Keratinocyte (primary cell): ENCODE measurements around the gene VPS13C. TPM values are rescaled to one million over a fixed set of nuclear protein-coding genes. Genes with fewer than 3 reads are reported as not detected.

Experiments used
- DNase-seq: peaks from one replicate; pipeline ENCODE4 v3.0.0-alpha.2; 2011; ENCODE audit warnings: low read depth, missing footprints, low spot score
- FAIRE-seq: peaks from 2 replicates; lab custom pipeline; 2011; peaks lifted over from hg19 to GRCh38; lab: Jason Lieb, UNC
- H2AFZ ChIP-seq: 2 replicates; pipeline ENCODE4 v1.6.0; 2012; ENCODE audit warnings: low read length, control low read depth, inconsistent platforms; ENCODE audit not compliant: control insufficient read depth
- H3K27ac ChIP-seq: 2 replicates; pipeline ENCODE4 v1.5.1; 2011; ENCODE audit warnings: low read length; ENCODE audit not compliant: control insufficient read depth, insufficient read depth
- H3K27me3 ChIP-seq: 3 replicates; pipeline ENCODE4 v1.6.0; 2011; ENCODE audit warnings: low read length; ENCODE audit not compliant: control insufficient read depth, insufficient read depth; ENCODE audit errors: extremely low read depth
- H3K36me3 ChIP-seq, 2 experiments: 2 replicates in 1 of 2; 3 replicates in 1 of 2; pipeline ENCODE4 v1.5.1; 2011; ENCODE audit warnings: low read length in 2 of 2, mild to moderate bottlenecking in 1 of 2; ENCODE audit not compliant: control insufficient read depth in 2 of 2, insufficient read depth in 2 of 2; ENCODE audit errors: extremely low read depth in 1 of 2
- H3K4me1 ChIP-seq: 3 replicates; pipeline ENCODE4 v1.5.1; 2011; ENCODE audit warnings: low read length; ENCODE audit not compliant: control insufficient read depth, insufficient read depth; ENCODE audit errors: extremely low read depth
- H3K4me2 ChIP-seq: 3 replicates; pipeline ENCODE4 v1.6.0; 2011; ENCODE audit warnings: low read depth, low read length; ENCODE audit not compliant: control insufficient read depth, insufficient read depth; ENCODE audit errors: extremely low read depth
- H3K4me3 ChIP-seq, 3 experiments: fragments of 200-600 bp in 1 of 3; sonication (generic) in 1 of 3; 2 replicates in 2 of 3; 3 replicates in 1 of 3; pipeline ENCODE4 v1.5.1; 2011 to 2016; ENCODE audit warnings: low read length in 3 of 3, mild to moderate bottlenecking in 3 of 3, control low read depth in 2 of 3, inconsistent platforms in 1 of 3, low read depth in 1 of 3, mixed read lengths in 1 of 3, mixed run types in 1 of 3, moderate library complexity in 1 of 3; ENCODE audit not compliant: control insufficient read depth in 2 of 3, insufficient read depth in 2 of 3; ENCODE audit errors: extremely low read depth in 1 of 3
- H3K79me2 ChIP-seq: 2 replicates; pipeline ENCODE4 v1.6.0; 2012; ENCODE audit warnings: low read length; ENCODE audit not compliant: control insufficient read depth, insufficient read depth
- H3K9ac ChIP-seq: 3 replicates; pipeline ENCODE4 v1.6.0; 2011; ENCODE audit warnings: low read length; ENCODE audit not compliant: control insufficient read depth, insufficient read depth; ENCODE audit errors: extremely low read depth
- H3K9me1 ChIP-seq: 3 replicates; pipeline ENCODE4 v1.6.0; 2011; ENCODE audit warnings: low read length; ENCODE audit not compliant: control insufficient read depth, insufficient read depth; ENCODE audit errors: extremely low read depth
- H3K9me3 ChIP-seq: 2 replicates; pipeline ENCODE4 v1.5.1; 2012; ENCODE audit warnings: low read depth, low read length; ENCODE audit not compliant: control insufficient read depth
- H4K20me1 ChIP-seq: 3 replicates; pipeline ENCODE4 v1.6.0; 2011; ENCODE audit warnings: low read length; ENCODE audit not compliant: control insufficient read depth, insufficient read depth; ENCODE audit errors: extremely low read depth
- EZH2 ChIP-seq: IDR thresholded peaks from one replicate; pipeline ENCODE4 v1.6.1; 2012; ENCODE audit warnings: inconsistent platforms, mild to moderate bottlenecking, low read length, moderate library complexity
- dilution Hi-C: fragments of 300-500 bp; cut with MboI; formaldehyde crosslinking; loops from one replicate; pipeline ENCODE4 v1.7.0; 2020; ENCODE audit warnings: low sequenced_read_pairs; ENCODE audit not compliant: extremely low pct_ligation_motif_present
- polyA plus RNA-seq, 5 experiments: library from polyadenylated mRNA; depleted of rRNA in 3 of 5; stranded (reverse) in 3 of 5; stranded (forward) in 1 of 5; unstranded in 1 of 5; fragments of >200 nt; gene quantifications; 1 replicate in 1 of 5; 2 replicates in 3 of 5; 3 replicates in 1 of 5; pipeline versions ENCODE4 v1.2.1 to v1.2.3, GENCODE V29; 2011 to 2012; ENCODE audit warnings: missing spikeins in 2 of 5, low read depth in 1 of 5, low replicate concordance in 1 of 5
- TF ChIP-seq, protein P1 (sequence below), 3 experiments: IDR thresholded peaks in 1 of 3; conservative IDR thresholded peaks in 1 of 3; optimal IDR thresholded peaks in 1 of 3; 2 replicates in 2 of 3; 3 replicates in 1 of 3; pipeline versions ENCODE3 to v1.5.1; 2011; ENCODE audit warnings: low read length in 3 of 3, mild to moderate bottlenecking in 3 of 3, moderate library complexity in 2 of 3, control low read depth in 1 of 3, inconsistent platforms in 1 of 3; ENCODE audit not compliant: insufficient read depth in 2 of 3; ENCODE audit errors: extremely low read depth in 1 of 3

Gene VPS13C
- polyA plus RNA-seq, 1 donor (not counting 4 experiments of a cell fraction or from before 2014, with no cell fraction given): 13.5 TPM

DNA sequence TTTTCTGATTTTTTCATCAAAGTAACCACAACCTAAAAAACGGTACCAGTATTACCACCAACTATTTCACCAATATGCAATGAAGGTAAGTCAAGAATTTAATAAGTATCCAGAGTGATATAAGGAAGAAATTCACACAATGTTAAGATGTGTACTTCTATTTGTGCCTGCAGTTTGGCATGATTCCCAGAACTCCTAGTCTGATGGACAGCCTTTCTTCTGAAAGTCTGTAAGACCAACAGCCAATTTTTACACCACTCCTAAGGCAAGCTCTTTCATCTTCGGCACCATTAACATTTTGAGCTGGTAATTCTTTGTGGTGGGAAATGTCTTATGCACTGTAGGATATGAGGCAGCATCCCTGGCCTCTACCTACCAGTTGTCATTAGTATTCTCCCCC, 108.3 kb downstream of the VPS13C start:
- Histone ChIP-seq H4K20me1 (no peaks in the 10 kb centered on the region), H3K9me3 (no peaks in the 10 kb centered on the region), H3K36me3 (no peaks in the 10 kb centered on the region), H3K4me2 (no peak overlapping the region), H3K27me3 (no peaks in the 10 kb centered on the region), H2AFZ (no peak overlapping the region), H3K4me1 (peaks cover 1% of the 10 kb centered on the region), H3K4me3 (no peak overlapping the region), H3K9me1 (no peaks in the 10 kb centered on the region), H3K79me2 (no peaks in the 10 kb centered on the region), H3K27ac (no peak overlapping the region), H3K9ac (no peak overlapping the region)
- dilution Hi-C loops: no loop called here
- DNase-seq (no peak), FAIRE-seq (no peak)
- TF ChIP-seq EZH2: no peak
- TF ChIP-seq, protein P1, sequence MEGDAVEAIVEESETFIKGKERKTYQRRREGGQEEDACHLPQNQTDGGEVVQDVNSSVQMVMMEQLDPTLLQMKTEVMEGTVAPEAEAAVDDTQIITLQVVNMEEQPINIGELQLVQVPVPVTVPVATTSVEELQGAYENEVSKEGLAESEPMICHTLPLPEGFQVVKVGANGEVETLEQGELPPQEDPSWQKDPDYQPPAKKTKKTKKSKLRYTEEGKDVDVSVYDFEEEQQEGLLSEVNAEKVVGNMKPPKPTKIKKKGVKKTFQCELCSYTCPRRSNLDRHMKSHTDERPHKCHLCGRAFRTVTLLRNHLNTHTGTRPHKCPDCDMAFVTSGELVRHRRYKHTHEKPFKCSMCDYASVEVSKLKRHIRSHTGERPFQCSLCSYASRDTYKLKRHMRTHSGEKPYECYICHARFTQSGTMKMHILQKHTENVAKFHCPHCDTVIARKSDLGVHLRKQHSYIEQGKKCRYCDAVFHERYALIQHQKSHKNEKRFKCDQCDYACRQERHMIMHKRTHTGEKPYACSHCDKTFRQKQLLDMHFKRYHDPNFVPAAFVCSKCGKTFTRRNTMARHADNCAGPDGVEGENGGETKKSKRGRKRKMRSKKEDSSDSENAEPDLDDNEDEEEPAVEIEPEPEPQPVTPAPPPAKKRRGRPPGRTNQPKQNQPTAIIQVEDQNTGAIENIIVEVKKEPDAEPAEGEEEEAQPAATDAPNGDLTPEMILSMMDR (optimal IDR thresholded peaks at IDR 0.05 in 1 of 3, IDR thresholded peaks at IDR 0.05 in 1 of 3, conservative IDR thresholded peaks at IDR 0.05 in 1 of 3; ENCODE audit: extremely low read depth in 1 of 3, insufficient read depth in 2 of 3, low read length in 3 of 3): no peak

GRCh38 chr15:61946778-61947177, 113.5 kb downstream of the VPS13C start:
- H2AFZ ChIP-seq: no peak overlapping the region
- H3K9me1 ChIP-seq: no peaks in the 10 kb centered on the region
- no peak overlapping the region for H3K9ac ChIP-seq
- H4K20me1 ChIP-seq: no peaks in the 10 kb centered on the region
- FAIRE-seq: no peak
- H3K79me2 ChIP-seq: no peaks in the 10 kb centered on the region
- H3K36me3 ChIP-seq: peaks cover 0 to 2% of the 10 kb centered on the region in 2 experiments
- no peak overlapping the region for H3K4me3 ChIP-seq
- no peaks in the 10 kb centered on the region for H3K9me3 ChIP-seq
- no peak overlapping the region for H3K27ac ChIP-seq
- dilution Hi-C loops: no loop called here
- TF ChIP-seq, protein P1 (optimal IDR thresholded peaks at IDR 0.05 in 1 of 3, IDR thresholded peaks at IDR 0.05 in 1 of 3, conservative IDR thresholded peaks at IDR 0.05 in 1 of 3; ENCODE audit: extremely low read depth in 1 of 3, insufficient read depth in 2 of 3, low read length in 3 of 3): no peak
- TF ChIP-seq EZH2: no peak
- no peak overlapping the region for H3K4me2 ChIP-seq
- H3K27me3 ChIP-seq: no peaks in the 10 kb centered on the region
- DNase-seq: no peak
- peaks cover 3% of the 10 kb centered on the region for H3K4me1 ChIP-seq
